ENCODE results near the gene FAM72C.
"Not testable (repeated sequence)": the region's sequence is repeated elsewhere in the genome, so short reads cannot be mapped to it uniquely, and the experiment has no call there.

Gene FAM72C

GRCh38 chr1:143945253-143945652, 26.5 kb downstream of the FAM72C start:
- not testable (repeated sequence) for H3K9me3 ChIP-seq (ENCODE audit: control insufficient read depth, low read length); H3K36me3 ChIP-seq (ENCODE audit: control insufficient read depth, insufficient read depth, low read length); H3K27ac ChIP-seq (ENCODE audit: insufficient read depth, low read length, poor library complexity, severe bottlenecking); H3K27me3 ChIP-seq (replicated peaks; ENCODE audit: control insufficient read depth, insufficient read depth, low read length, poor library complexity, severe bottlenecking); H3K4me1 ChIP-seq (ENCODE audit: control insufficient read depth, insufficient read depth, low read length, poor library complexity, severe bottlenecking); DNase-seq; H3K4me3 ChIP-seq (ENCODE audit: insufficient read depth, low read depth, low read length, poor library complexity, severe bottlenecking)

- DNase-seq; H3K9me3 ChIP-seq (ENCODE audit: control insufficient read depth, low read length); H3K36me3 ChIP-seq (ENCODE audit: control insufficient read depth, insufficient read depth, low read length); H3K4me1 ChIP-seq (ENCODE audit: control insufficient read depth, insufficient read depth, low read length, poor library complexity, severe bottlenecking); H3K27ac ChIP-seq (ENCODE audit: insufficient read depth, low read length, poor library complexity, severe bottlenecking); H3K27me3 ChIP-seq (replicated peaks; ENCODE audit: control insufficient read depth, insufficient read depth, low read length, poor library complexity, severe bottlenecking); H3K4me3 ChIP-seq (ENCODE audit: insufficient read depth, low read depth, low read length, poor library complexity, severe bottlenecking): not testable (repeated sequence)
Measured at GRCh38 chr1:143944576-143945240, 27.1 kb downstream of the FAM72C start.

- not testable (repeated sequence) for H3K9me3 ChIP-seq (ENCODE audit: control insufficient read depth, low read length); H3K4me1 ChIP-seq (ENCODE audit: control insufficient read depth, insufficient read depth, low read length, poor library complexity, severe bottlenecking); H3K27ac ChIP-seq (ENCODE audit: insufficient read depth, low read length, poor library complexity, severe bottlenecking); H3K27me3 ChIP-seq (replicated peaks; ENCODE audit: control insufficient read depth, insufficient read depth, low read length, poor library complexity, severe bottlenecking); H3K36me3 ChIP-seq (ENCODE audit: control insufficient read depth, insufficient read depth, low read length); DNase-seq; H3K4me3 ChIP-seq (ENCODE audit: insufficient read depth, low read depth, low read length, poor library complexity, severe bottlenecking)
Measured at GRCh38 chr1:143943319-143943978, 28.3 kb downstream of the FAM72C start.

- not testable (repeated sequence) for H3K4me1 ChIP-seq (ENCODE audit: control insufficient read depth, insufficient read depth, low read length, poor library complexity, severe bottlenecking); H3K4me3 ChIP-seq (ENCODE audit: insufficient read depth, low read depth, low read length, poor library complexity, severe bottlenecking); H3K27ac ChIP-seq (ENCODE audit: insufficient read depth, low read length, poor library complexity, severe bottlenecking); DNase-seq; H3K27me3 ChIP-seq (replicated peaks; ENCODE audit: control insufficient read depth, insufficient read depth, low read length, poor library complexity, severe bottlenecking); H3K36me3 ChIP-seq (ENCODE audit: control insufficient read depth, insufficient read depth, low read length); H3K9me3 ChIP-seq (ENCODE audit: control insufficient read depth, low read length)
Measured at GRCh38 chr1:143942238-143942860, 29.4 kb downstream of the FAM72C start.

GRCh38 chr1:143939666-143940065, 32.1 kb downstream of the FAM72C start:
- not testable (repeated sequence) for H3K4me1 ChIP-seq (ENCODE audit: control insufficient read depth, insufficient read depth, low read length, poor library complexity, severe bottlenecking); H3K4me3 ChIP-seq (ENCODE audit: insufficient read depth, low read depth, low read length, poor library complexity, severe bottlenecking); H3K36me3 ChIP-seq (ENCODE audit: control insufficient read depth, insufficient read depth, low read length); H3K27ac ChIP-seq (ENCODE audit: insufficient read depth, low read length, poor library complexity, severe bottlenecking); H3K27me3 ChIP-seq (replicated peaks; ENCODE audit: control insufficient read depth, insufficient read depth, low read length, poor library complexity, severe bottlenecking); H3K9me3 ChIP-seq (ENCODE audit: control insufficient read depth, low read length); DNase-seq

GRCh38 chr1:143938922-143939321, 32.9 kb downstream of the FAM72C start:
- not testable (repeated sequence) for H3K27me3 ChIP-seq (replicated peaks; ENCODE audit: control insufficient read depth, insufficient read depth, low read length, poor library complexity, severe bottlenecking); H3K9me3 ChIP-seq (ENCODE audit: control insufficient read depth, low read length); H3K4me1 ChIP-seq (ENCODE audit: control insufficient read depth, insufficient read depth, low read length, poor library complexity, severe bottlenecking); DNase-seq; H3K36me3 ChIP-seq (ENCODE audit: control insufficient read depth, insufficient read depth, low read length); H3K27ac ChIP-seq (ENCODE audit: insufficient read depth, low read length, poor library complexity, severe bottlenecking); H3K4me3 ChIP-seq (ENCODE audit: insufficient read depth, low read depth, low read length, poor library complexity, severe bottlenecking)

GRCh38 chr1:143936457-143937115, 35.2 kb downstream of the FAM72C start:
- H3K4me1 ChIP-seq (ENCODE audit: control insufficient read depth, insufficient read depth, low read length, poor library complexity, severe bottlenecking); H3K9me3 ChIP-seq (ENCODE audit: control insufficient read depth, low read length); H3K36me3 ChIP-seq (ENCODE audit: control insufficient read depth, insufficient read depth, low read length); H3K27ac ChIP-seq (ENCODE audit: insufficient read depth, low read length, poor library complexity, severe bottlenecking); H3K4me3 ChIP-seq (ENCODE audit: insufficient read depth, low read depth, low read length, poor library complexity, severe bottlenecking); H3K27me3 ChIP-seq (replicated peaks; ENCODE audit: control insufficient read depth, insufficient read depth, low read length, poor library complexity, severe bottlenecking): not testable (repeated sequence)
- peak in 1 of 3 donors; percentile 22 for DNase-seq

GRCh38 chr1:143919127-143919526, 52.7 kb downstream of the FAM72C start:
- not testable (repeated sequence) for DNase-seq; H3K4me3 ChIP-seq (ENCODE audit: insufficient read depth, low read depth, low read length, poor library complexity, severe bottlenecking); H3K27ac ChIP-seq (ENCODE audit: insufficient read depth, low read length, poor library complexity, severe bottlenecking); H3K36me3 ChIP-seq (ENCODE audit: control insufficient read depth, insufficient read depth, low read length); H3K4me1 ChIP-seq (ENCODE audit: control insufficient read depth, insufficient read depth, low read length, poor library complexity, severe bottlenecking); H3K9me3 ChIP-seq (ENCODE audit: control insufficient read depth, low read length); H3K27me3 ChIP-seq (replicated peaks; ENCODE audit: control insufficient read depth, insufficient read depth, low read length, poor library complexity, severe bottlenecking)

- H3K36me3 ChIP-seq (ENCODE audit: control insufficient read depth, insufficient read depth, low read length); H3K4me3 ChIP-seq (ENCODE audit: insufficient read depth, low read depth, low read length, poor library complexity, severe bottlenecking); DNase-seq; H3K9me3 ChIP-seq (ENCODE audit: control insufficient read depth, low read length); H3K4me1 ChIP-seq (ENCODE audit: control insufficient read depth, insufficient read depth, low read length, poor library complexity, severe bottlenecking); H3K27me3 ChIP-seq (replicated peaks; ENCODE audit: control insufficient read depth, insufficient read depth, low read length, poor library complexity, severe bottlenecking); H3K27ac ChIP-seq (ENCODE audit: insufficient read depth, low read length, poor library complexity, severe bottlenecking): not testable (repeated sequence)
Measured at GRCh38 chr1:143918552-143918951, 53.2 kb downstream of the FAM72C start.

GRCh38 chr1:143913705-143914104, 58.1 kb downstream of the FAM72C start:
- H3K4me3 ChIP-seq (ENCODE audit: insufficient read depth, low read depth, low read length, poor library complexity, severe bottlenecking); H3K9me3 ChIP-seq (ENCODE audit: control insufficient read depth, low read length); H3K36me3 ChIP-seq (ENCODE audit: control insufficient read depth, insufficient read depth, low read length); H3K27me3 ChIP-seq (replicated peaks; ENCODE audit: control insufficient read depth, insufficient read depth, low read length, poor library complexity, severe bottlenecking); DNase-seq; H3K27ac ChIP-seq (ENCODE audit: insufficient read depth, low read length, poor library complexity, severe bottlenecking); H3K4me1 ChIP-seq (ENCODE audit: control insufficient read depth, insufficient read depth, low read length, poor library complexity, severe bottlenecking): not testable (repeated sequence)
